Skeletal muscle cell (primary cell): Measurements from ENCODE around the gene MRPL19.

Experiments
- DNase-seq: peaks from one replicate; pipeline ENCODE4 v3.0.0-alpha.2; 2010; ENCODE audit warnings: low read depth
- H3K4me3 ChIP-seq: 2 replicates; pipeline ENCODE4 v1.5.1; 2011; ENCODE audit warnings: low read depth, mild to moderate bottlenecking, control low read depth, low read length, moderate library complexity

Gene MRPL19

DNA sequence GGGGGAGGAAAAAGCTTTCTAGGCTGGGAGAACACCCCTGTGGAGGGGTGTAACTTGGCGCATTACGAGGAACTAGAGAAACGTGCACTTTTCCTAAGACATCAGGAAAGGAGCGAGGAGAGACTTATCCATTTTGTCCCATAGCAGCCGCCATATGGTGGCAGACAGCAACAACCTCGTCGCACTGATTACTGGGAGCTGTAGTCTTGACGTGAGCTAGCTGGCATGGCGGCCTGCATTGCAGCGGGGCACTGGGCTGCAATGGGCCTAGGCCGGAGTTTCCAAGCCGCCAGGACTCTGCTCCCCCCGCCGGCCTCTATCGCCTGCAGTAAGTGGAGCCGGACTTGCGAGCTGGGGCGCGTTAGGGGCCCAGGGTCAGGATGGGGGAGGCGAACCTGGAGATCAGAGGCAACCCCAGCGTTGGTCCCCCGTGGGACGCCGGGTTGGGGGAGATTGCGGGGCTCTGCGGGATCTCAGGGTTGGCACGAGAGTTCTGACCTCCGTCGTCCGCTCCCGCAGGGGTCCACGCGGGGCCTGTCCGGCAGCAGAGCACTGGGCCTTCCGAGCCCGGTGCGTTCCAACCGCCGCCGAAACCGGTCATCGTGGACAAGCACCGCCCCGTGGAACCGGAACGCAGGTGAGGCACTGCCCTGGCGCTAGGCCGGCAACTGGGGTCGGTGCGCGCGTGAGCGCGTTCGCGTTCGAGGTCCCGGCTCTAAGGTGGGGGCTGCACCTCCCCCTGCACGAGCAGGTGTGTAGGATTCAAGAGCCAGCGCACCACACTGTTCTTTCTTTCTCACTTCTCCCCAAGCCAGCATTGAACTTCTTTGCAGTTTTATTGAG lies at the start of gene MRPL19:
Gene MRPL19, plus strand, starts transcription at position 201 of the 843 bp plus-strand sequence. Its CDS starts 25 bp downstream, at position 226.
- H3K4me3 ChIP-seq = peak within 1 kb of the TSS; percentile 95
- peak; percentile 81 for DNase-seq

DNA sequence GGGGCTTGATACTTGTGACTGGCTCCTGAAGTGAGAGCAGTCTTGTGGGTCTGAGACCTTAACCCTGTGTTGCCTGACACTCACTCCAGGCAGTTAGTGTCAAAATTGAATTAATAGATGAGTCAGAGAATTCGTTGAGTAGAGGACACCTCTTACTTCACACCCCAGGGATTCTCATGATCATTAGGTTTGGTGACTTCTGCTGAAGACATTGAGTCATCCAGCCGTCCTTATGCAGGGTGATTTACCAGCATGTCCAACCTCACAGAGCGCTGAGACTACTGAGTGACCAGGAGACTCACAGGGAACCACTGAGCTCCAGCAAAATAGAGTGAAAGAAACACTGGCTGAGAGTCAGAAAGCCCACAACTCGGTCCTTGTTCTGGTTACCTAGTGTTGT lies 49.8 kb upstream of the MRPL19 start:
- H3K4me3 ChIP-seq = no peak overlapping the region
- DNase-seq = no peak

DNA sequence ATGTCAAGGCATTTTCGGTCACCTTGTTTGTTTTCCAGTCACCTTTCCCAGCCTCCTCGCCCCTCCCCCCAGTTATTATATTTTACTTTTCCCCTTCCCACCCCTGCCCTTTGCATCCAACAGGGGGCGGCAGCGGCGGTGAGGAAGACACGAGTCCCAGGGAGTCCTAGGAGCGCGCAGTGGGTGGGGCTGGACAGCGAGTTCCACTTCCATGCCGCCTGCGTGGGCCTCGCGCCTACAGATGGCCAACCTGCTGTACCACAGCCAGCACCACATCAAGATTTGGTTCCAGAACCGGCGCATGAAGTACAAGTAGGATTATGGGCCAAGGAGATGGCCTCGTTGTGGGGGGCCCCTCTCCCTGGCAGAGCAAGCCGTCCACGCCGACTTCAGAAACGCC lies 48.6 kb upstream of the MRPL19 start:
- DNase-seq = no peak
- no peak overlapping the region for H3K4me3 ChIP-seq

GRCh38 chr2:75598589-75599155 lies 47.9 kb upstream of the MRPL19 start:
- no peak for DNase-seq
- H3K4me3 ChIP-seq = no peak overlapping the region

DNA sequence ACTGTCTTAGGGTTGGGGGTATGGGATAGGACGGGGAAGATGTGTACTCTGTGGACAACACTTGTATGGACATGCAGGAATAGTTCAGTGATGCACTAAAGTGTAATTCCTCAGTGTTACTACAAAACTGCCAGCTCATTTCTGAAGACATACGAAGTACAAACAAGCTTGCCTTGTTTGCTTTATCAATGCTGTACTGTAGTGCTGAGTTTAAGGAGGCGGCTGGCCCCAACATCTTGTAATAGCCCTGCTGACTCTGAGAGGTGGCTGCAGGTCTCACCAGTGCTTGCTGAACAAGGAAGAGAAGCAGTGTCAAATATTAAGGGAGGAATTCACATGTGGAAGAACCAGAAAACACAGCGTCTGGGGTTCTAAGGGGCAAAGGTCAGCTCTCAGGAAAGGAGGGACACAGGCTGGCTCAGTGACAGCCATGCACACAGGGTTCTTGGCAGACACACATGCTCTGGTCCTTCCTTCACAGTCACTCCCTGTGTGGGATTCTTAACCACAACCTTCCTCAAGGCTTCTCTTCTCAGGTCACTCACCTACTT lies 46.0 kb upstream of the MRPL19 start:
- no peak for DNase-seq
- H3K4me3 ChIP-seq = no peak overlapping the region

- H3K4me3 ChIP-seq = no peak overlapping the region
- DNase-seq = peak; percentile 71
Observed at GRCh38 chr2:75602724-75603342, 43.8 kb upstream of the MRPL19 start.

GRCh38 chr2:75603477-75603876 lies 43.1 kb upstream of the MRPL19 start:
- no peak overlapping the region for H3K4me3 ChIP-seq
- DNase-seq = no peak

DNA sequence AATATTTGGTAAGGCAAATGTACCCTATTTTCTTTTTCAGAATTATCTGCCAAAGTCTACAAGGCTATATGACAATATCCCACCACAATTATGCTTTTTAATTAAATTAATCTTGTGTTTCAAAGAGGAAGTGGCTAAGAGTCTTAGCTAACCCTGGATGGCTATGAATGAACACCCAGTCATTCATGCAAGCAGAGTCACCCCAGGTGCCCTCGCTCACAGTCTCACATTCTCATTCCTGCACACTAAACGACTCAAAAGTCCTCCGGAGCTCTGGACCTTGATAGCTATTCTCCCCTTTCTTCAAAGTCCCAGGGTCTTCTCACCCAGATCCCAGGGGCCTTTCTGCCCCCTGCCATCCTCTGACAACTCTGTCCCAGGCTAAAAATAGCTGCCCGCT lies 42.1 kb upstream of the MRPL19 start:
- no peak for DNase-seq
- H3K4me3 ChIP-seq = no peak overlapping the region

DNA sequence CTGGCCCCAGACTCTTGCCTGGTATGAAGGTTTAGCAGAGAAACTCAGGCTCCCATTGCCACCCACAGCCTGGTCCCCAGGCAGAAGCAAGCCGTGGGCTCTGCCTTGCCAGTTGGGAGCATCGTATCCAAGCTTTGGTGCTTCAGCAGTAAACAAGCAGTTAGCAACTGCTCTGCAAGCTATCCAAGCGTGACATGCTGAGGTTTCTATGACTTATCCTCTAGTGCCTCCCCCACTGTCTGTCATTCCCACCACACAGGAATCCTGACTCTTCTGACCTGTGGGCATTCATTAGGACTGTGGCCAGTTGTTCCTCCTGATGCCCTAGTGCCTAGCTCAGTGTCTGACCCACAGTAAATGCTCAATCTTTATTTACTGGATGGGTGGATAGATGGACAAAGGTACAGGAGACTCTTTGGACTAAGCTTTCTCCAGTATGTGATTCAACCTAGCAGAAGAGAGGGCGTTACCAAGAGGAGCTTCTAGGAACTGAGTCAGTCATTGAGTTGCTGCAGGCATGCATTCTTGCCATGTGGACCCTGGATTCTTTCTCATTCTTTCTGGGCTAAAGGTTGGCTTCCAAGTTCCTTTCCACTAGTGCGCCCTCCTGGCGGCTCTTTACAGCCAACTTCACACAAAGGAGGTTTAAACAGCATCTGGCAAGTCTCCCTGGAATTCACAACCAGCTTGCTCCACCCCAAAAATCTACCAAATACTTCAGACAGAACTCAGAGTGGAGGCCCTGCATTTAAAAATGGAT lies 40.6 kb upstream of the MRPL19 start:
- H3K4me3 ChIP-seq = no peak overlapping the region
- peak; percentile 90 for DNase-seq

DNA sequence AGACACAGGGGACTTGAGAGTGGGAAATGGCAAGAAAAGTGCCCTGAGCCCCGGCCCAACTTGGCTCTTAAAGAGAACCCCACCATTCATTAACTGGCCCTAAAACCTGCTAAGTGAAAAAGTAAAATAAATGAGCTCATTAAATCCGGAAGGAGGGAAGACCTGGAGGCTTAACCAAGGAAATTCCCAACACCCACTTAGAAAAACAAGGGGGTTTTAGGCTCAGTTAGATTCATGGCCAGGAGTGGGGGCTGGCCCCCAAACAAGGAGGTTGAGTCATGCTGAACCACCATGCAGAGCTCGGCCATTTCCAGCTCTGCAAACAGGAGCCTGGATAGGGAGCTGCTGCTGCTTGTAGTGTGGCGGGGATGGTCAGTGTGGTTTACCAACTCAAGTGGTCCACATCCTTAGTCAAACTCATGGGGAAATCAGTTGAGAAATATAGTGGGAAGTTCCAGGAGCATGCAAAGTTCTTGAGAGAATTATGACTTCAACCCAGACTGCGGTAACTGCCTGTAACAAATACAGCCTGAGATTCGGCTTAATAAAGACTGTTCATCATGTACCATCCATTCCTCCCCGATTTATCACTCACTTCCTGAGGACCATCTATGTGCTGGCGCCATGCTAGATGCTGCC lies 39.7 kb upstream of the MRPL19 start:
- peak; percentile 56 for DNase-seq

GRCh38 chr2:75607400-75607798 lies 39.2 kb upstream of the MRPL19 start:
- H3K4me3 ChIP-seq = no peak overlapping the region
- no peak for DNase-seq

More for the DNA sequence above, 39.7 kb upstream of the MRPL19 start:
- H3K4me3 ChIP-seq = no peak overlapping the region

DNA sequence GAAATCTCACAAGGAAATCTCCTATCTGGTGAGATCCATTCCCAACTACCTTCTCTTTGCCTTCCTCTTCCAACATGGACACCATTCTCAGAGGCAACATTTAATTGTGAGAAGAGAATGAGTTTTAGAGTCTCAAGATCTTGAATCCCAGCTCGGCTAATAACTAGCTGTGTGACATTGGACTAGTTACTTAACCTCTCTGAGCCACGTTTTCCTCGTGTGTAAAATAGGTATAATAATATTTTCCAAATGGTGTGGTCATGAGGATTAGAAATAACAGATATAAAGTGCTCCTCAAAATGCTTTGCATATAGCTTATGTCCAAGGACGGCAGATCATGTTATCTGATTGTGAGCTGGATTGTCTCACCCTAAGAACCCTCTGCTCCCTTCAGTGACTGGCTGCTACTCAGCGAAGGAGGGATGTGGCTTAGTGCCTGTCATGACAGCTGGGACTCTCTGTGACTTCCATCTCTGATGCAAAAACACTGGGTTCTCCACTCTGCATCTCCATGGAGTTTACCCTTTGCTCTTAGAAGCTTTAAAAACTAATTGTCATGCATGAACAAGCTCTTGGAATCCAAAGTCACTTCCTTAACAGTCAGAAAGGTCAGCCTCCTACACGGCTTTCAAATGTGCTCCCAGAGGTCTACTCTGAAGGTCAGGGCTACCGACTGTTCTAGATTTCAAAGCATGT lies 38.4 kb upstream of the MRPL19 start:
- no peak for DNase-seq
- no peak overlapping the region for H3K4me3 ChIP-seq

DNA sequence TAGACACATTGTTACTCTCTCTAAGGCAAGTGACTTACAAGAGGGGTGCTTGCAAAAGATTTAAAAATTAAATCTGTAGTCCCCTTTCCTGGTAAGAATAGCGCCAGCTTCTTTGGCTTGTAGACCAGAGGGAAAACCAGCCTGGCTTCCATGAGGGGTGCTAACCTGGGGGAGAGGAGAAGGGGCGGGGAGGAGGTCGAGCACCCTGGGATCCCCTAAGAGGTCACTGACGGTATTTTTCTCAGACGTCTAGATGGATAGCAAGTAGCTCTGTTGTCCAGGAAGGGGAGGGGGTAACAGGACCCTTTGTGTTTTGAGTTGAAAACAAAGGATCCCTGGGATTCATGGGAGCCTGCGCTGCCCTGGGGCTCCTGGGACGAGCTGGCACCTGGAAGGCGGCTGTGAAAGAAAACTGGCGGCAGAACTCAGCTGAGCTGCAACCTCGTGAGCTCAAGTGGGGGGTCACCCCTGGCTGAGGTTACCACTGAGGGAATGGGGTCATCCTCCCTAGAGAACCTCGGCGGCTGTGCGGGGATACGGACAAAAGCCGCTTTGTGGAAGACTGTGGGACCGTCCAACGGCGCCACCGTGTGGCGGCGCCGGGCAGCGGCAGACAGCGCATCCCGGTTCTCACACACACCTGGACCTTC lies 37.8 kb upstream of the MRPL19 start:
- H3K4me3 ChIP-seq = peak overlapping the region; percentile 28
- no peak for DNase-seq

GRCh38 chr2:75609334-75609689 lies 37.3 kb upstream of the MRPL19 start:
- no peak for DNase-seq
- no peak overlapping the region for H3K4me3 ChIP-seq

- H3K4me3 ChIP-seq = no peak overlapping the region
Observed at GRCh38 chr2:75609937-75610508, 36.6 kb upstream of the MRPL19 start.

DNA sequence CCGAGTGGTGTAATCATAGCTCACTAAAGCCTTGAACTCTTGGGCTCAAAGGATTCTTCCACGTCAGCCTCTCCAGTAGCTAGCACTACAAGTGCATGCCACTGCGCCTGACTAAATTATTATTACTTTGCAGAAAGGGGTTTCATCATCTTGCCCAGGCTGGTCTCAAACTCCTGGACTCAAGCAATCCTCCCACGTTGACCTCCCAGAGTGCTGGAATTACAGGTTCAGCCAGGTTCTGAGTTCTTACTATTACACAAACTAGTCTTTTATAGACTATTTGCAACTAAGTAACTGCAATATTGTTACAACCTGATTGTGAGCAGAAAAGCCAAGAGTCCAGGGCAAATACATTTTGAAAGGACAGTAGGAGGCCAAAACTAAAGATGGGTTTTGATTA lies 35.9 kb upstream of the MRPL19 start:
- H3K4me3 ChIP-seq = no peak overlapping the region
- DNase-seq = no peak

More at GRCh38 chr2:75609937-75610508, 36.6 kb upstream of the MRPL19 start:
- no peak for DNase-seq

DNA sequence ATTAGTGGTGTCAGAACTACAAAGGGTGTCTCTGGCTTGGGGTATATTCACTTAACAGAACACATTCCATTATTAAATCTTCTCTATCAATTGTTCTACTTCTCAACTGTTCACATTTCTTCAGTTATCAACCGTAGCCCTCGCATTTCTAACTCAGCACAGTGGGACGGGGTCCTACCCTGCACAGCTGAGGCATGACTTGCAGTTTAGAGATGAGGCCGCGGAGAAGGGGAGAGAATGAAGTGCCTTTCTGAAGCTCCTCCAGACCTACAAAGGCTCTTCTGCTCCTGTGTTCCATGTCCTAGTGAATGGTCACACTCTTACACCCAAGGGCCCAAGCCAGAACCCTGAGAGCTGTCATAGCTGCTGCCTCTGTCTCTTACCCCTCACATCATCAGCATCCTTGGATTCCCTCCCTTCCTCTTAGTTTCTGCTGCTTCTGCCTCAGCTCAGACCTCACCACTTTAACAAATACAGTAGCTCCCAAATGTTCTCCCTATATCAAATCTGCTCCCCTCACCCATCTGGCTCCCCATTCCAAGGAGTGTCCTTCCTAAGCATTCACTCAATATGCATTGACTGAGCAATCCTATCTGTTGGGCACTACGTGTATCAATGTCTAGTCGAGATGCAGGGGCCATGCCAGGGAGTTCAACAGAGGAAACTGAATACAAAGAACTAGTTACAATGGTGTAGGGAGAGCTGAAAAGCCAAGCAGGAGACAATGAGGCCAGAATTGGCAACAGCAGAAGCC lies 34.3 kb upstream of the MRPL19 start:
- no peak for DNase-seq
- no peak overlapping the region for H3K4me3 ChIP-seq
